GM12865 (cell line): ENCODE data around the gene HEPACAM.

Source experiments
- DNase-seq: peaks from one replicate; pipeline ENCODE4 v3.0.0; 2010; ENCODE audit warnings: low read depth
- H3K4me3 ChIP-seq: 2 replicates; pipeline ENCODE4 v1.5.1; 2011; ENCODE audit warnings: mild to moderate bottlenecking, low read depth, low read length, control low read depth
- CTCF ChIP-seq: IDR thresholded peaks from 2 replicates; pipeline ENCODE4 v1.5.1; 2011; ENCODE audit warnings: low read length, control low read depth, low read depth, inconsistent platforms; ENCODE audit not compliant: insufficient read depth; ENCODE audit errors: missing control alignments

HEPACAM gene

GRCh38 chr11:124876818-124877630 is 58.8 kb downstream of the HEPACAM start:
- TF ChIP-seq CTCF: no peak
- H3K4me3 ChIP-seq: peak overlapping the region; percentile 66
- no peak for DNase-seq

- TF ChIP-seq CTCF: peak; percentile 76
- peak overlapping the region; percentile 66 for H3K4me3 ChIP-seq
- DNase-seq: peak; percentile 84
Observed at GRCh38 chr11:124875943-124876817, 59.7 kb downstream of the HEPACAM start.

GRCh38 chr11:124875401-124875800 is 60.4 kb downstream of the HEPACAM start:
- no peak for TF ChIP-seq CTCF
- no peak for DNase-seq
- no peak overlapping the region for H3K4me3 ChIP-seq

GRCh38 chr11:124874571-124875255 is 61.1 kb downstream of the HEPACAM start:
- no peak overlapping the region for H3K4me3 ChIP-seq
- no peak for TF ChIP-seq CTCF

GRCh38 chr11:124873951-124874350 is 61.9 kb downstream of the HEPACAM start:
- TF ChIP-seq CTCF: no peak
- no peak for DNase-seq
- no peak overlapping the region for H3K4me3 ChIP-seq

More at GRCh38 chr11:124874571-124875255, 61.1 kb downstream of the HEPACAM start:
- DNase-seq: no peak

GRCh38 chr11:124872741-124873140 is 63.1 kb downstream of the HEPACAM start:
- no peak overlapping the region for H3K4me3 ChIP-seq
- TF ChIP-seq CTCF: no peak
- DNase-seq: no peak
